HG03196 (cell line): ENCODE data around the gene ZFAND3.
"Not testable (repeated sequence)": the region's sequence is repeated elsewhere in the genome, so short reads cannot be mapped to it uniquely, and the experiment has no call there.

Experiments used
- ATAC-seq: cut with Tn5 transposase; IDR thresholded peaks from one replicate; pipeline ENCODE4 v1.9.1; 2021; ENCODE audit not compliant: unreplicated experiment

The ZFAND3 gene

GRCh38 chr6:37990762-37991525 lies 171.4 kb downstream of the ZFAND3 start:
- no peak for ATAC-seq

- no peak for ATAC-seq
Measured at GRCh38 chr6:37992749-37993148, 173.2 kb downstream of the ZFAND3 start.

- ATAC-seq = not testable (repeated sequence)
Measured at GRCh38 chr6:37993194-37993593, 173.7 kb downstream of the ZFAND3 start.

GRCh38 chr6:37993596-37993995 lies 174.1 kb downstream of the ZFAND3 start:
- no peak for ATAC-seq

- ATAC-seq = no peak
Measured at GRCh38 chr6:37994223-37994622, 174.7 kb downstream of the ZFAND3 start.

GRCh38 chr6:37998366-37998765 lies 178.8 kb downstream of the ZFAND3 start:
- no peak for ATAC-seq

- no peak for ATAC-seq
Measured at GRCh38 chr6:38001386-38001785, 181.9 kb downstream of the ZFAND3 start.

GRCh38 chr6:38004908-38005307 lies 185.4 kb downstream of the ZFAND3 start:
- no peak for ATAC-seq

GRCh38 chr6:38011937-38012336 lies 192.4 kb downstream of the ZFAND3 start:
- no peak for ATAC-seq

- ATAC-seq = no peak
Measured at GRCh38 chr6:38012573-38012972, 193.0 kb downstream of the ZFAND3 start.

- no peak for ATAC-seq
Measured at GRCh38 chr6:38015341-38015740, 195.8 kb downstream of the ZFAND3 start.

- no peak for ATAC-seq
Measured at GRCh38 chr6:38016824-38017223, 197.3 kb downstream of the ZFAND3 start.

- ATAC-seq = no peak
Measured at GRCh38 chr6:38018755-38019165, 199.2 kb downstream of the ZFAND3 start.

- no peak for ATAC-seq
Measured at GRCh38 chr6:38020593-38020992, 201.1 kb downstream of the ZFAND3 start.

GRCh38 chr6:38021029-38021428 lies 201.5 kb downstream of the ZFAND3 start:
- ATAC-seq = no peak

GRCh38 chr6:38021571-38021970 lies 202.0 kb downstream of the ZFAND3 start:
- ATAC-seq = no peak

- no peak for ATAC-seq
Measured at GRCh38 chr6:38022688-38023087, 203.2 kb downstream of the ZFAND3 start.

- no peak for ATAC-seq
Measured at GRCh38 chr6:38024908-38025307, 205.4 kb downstream of the ZFAND3 start.

GRCh38 chr6:38025451-38025850 lies 205.9 kb downstream of the ZFAND3 start:
- no peak for ATAC-seq

GRCh38 chr6:38027685-38028373 lies 208.3 kb downstream of the ZFAND3 start:
- ATAC-seq = no peak

GRCh38 chr6:38030380-38030779 lies 210.9 kb downstream of the ZFAND3 start:
- ATAC-seq = no peak

GRCh38 chr6:38032797-38033196 lies 213.3 kb downstream of the ZFAND3 start:
- no peak for ATAC-seq
